Measurements from ENCODE around the gene CYTH4.
"Not testable (repeated sequence)": the region's sequence is repeated elsewhere in the genome, so short reads cannot be mapped to it uniquely, and the experiment has no call there.

Gene CYTH4

GRCh38 chr22:37282385-37282677 lies at the start of gene CYTH4:
Gene CYTH4 (plus strand): TSS chr22:37282508. CDS start chr22:37282570, 62 bp downstream.
- no peak for DNase-seq

GRCh38 chr22:37233371-37233750 lies 48.9 kb upstream of the CYTH4 start:
- not testable (repeated sequence) for DNase-seq

GRCh38 chr22:37233751-37234631 lies 48.3 kb upstream of the CYTH4 start:
- DNase-seq, result no peak

GRCh38 chr22:37234736-37235711 lies 47.3 kb upstream of the CYTH4 start:
- DNase-seq, result no peak

- DNase-seq, result no peak
These were observed 46.3 kb upstream of the CYTH4 start for GRCh38 chr22:37235897-37236607.

- DNase-seq, result no peak
These were observed 44.7 kb upstream of the CYTH4 start for GRCh38 chr22:37237371-37238268.

GRCh38 chr22:37239336-37240239 lies 42.7 kb upstream of the CYTH4 start:
- DNase-seq, result no peak

- DNase-seq, result no peak
These were observed 41.9 kb upstream of the CYTH4 start for GRCh38 chr22:37240240-37240940.

GRCh38 chr22:37240941-37241320 lies 41.4 kb upstream of the CYTH4 start:
- DNase-seq, result no peak

GRCh38 chr22:37241351-37242142 lies 40.8 kb upstream of the CYTH4 start:
- DNase-seq, result no peak

GRCh38 chr22:37242395-37242918 lies 39.9 kb upstream of the CYTH4 start:
- DNase-seq, result no peak

- no peak for DNase-seq
These were observed 38.8 kb upstream of the CYTH4 start for GRCh38 chr22:37243402-37244113.

GRCh38 chr22:37244114-37244921 lies 38.0 kb upstream of the CYTH4 start, which contains the start of gene RAC2:
Gene RAC2 (minus strand): TSS chr22:37244269. CDS start chr22:37244148, 121 bp downstream.
- no peak for DNase-seq

GRCh38 chr22:37244922-37245722 lies 37.2 kb upstream of the CYTH4 start:
- no peak for DNase-seq

GRCh38 chr22:37245740-37246139 lies 36.6 kb upstream of the CYTH4 start:
- DNase-seq, result no peak

GRCh38 chr22:37248251-37248650 lies 34.1 kb upstream of the CYTH4 start:
- no peak for DNase-seq

- no peak for DNase-seq
These were observed 32.3 kb upstream of the CYTH4 start for GRCh38 chr22:37249986-37250385.
